IPS-20b (cell line): ENCODE measurements around the gene TSC22D4.
"Not testable (repeated sequence)": the region's sequence is repeated elsewhere in the genome, so short reads cannot be mapped to it uniquely, and the experiment has no call there.

Source experiments
- H3K27ac ChIP-seq: one replicate; pipeline ENCODE4 v1.5.1; 2013; ENCODE audit warnings: low read length
- H3K27me3 ChIP-seq: 2 replicates; pipeline ENCODE4 v1.6.1; 2013; ENCODE audit warnings: mild to moderate bottlenecking, low read length, inconsistent platforms; ENCODE audit not compliant: insufficient read depth
- H3K36me3 ChIP-seq: 2 replicates; pipeline ENCODE4 v1.6.1; 2013; ENCODE audit warnings: low read depth, mild to moderate bottlenecking, inconsistent platforms, low read length, moderate library complexity; ENCODE audit not compliant: insufficient read depth
- H3K4me1 ChIP-seq: 2 replicates; pipeline ENCODE4 v1.6.1; 2013; ENCODE audit warnings: mild to moderate bottlenecking, control low read depth, inconsistent platforms, low read length, moderate library complexity; ENCODE audit not compliant: insufficient read depth
- H3K4me3 ChIP-seq: 2 replicates; pipeline ENCODE4 v1.5.1; 2013; ENCODE audit warnings: mild to moderate bottlenecking, low read length, inconsistent platforms
- H3K9ac ChIP-seq: 2 replicates; pipeline ENCODE4 v1.6.1; 2013; ENCODE audit warnings: low read depth, mild to moderate bottlenecking, inconsistent platforms, low read length, moderate library complexity
- H3K9me3 ChIP-seq: 2 replicates; pipeline ENCODE4 v1.6.1; 2013; ENCODE audit warnings: mild to moderate bottlenecking, low read depth, low read length, inconsistent platforms; ENCODE audit not compliant: insufficient read depth

TSC22D4 gene

DNA sequence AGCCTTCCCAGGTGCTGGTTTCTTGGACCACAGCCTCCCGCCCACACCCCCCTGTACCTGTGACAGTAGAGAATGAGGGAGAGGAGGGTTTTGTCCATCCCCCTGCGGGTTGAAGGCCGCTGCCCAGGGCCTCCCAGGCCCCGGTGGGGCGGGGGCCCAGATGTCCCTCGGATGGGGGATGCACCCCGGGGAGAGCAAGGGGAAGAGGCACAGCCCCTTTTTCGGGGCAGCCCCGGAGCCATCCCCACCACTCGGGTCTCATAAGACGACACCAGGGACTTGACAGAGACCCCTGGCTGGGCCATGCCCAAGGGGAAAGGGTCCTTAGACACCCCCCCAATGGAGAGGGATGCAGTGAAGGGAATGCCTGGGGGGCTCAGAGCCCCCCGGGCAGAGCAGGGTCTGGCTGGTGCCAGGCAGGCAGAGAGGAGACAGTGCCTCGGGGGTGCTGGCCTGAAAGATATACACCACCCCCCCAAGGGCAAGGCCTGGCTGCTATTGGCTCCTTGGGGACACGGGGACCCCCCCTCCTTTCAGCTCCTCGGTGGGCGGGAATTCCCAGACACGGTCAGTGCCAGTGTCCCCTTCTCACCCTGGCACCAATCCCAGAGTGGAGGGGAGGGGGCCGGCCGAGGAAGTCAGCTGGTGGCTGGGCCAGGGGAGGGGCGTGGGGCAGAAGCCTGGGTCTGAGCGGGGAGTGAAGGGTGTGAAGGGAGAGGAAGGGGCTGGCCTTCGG lies 11.2 kb downstream of the TSC22D4 start:
- Histone ChIP-seq H3K36me3 (0 out of 2 replicates have a peak, but pooled peaks cover under 1% of the 10 kb centered on the region), H3K4me3 (no peak overlapping the region), H3K9me3 (no peaks in the 10 kb centered on the region), H3K27ac (no peak overlapping the region), H3K27me3 (no peaks in the 10 kb centered on the region), H3K4me1 (no peaks in the 10 kb centered on the region), H3K9ac (no peak overlapping the region)

DNA sequence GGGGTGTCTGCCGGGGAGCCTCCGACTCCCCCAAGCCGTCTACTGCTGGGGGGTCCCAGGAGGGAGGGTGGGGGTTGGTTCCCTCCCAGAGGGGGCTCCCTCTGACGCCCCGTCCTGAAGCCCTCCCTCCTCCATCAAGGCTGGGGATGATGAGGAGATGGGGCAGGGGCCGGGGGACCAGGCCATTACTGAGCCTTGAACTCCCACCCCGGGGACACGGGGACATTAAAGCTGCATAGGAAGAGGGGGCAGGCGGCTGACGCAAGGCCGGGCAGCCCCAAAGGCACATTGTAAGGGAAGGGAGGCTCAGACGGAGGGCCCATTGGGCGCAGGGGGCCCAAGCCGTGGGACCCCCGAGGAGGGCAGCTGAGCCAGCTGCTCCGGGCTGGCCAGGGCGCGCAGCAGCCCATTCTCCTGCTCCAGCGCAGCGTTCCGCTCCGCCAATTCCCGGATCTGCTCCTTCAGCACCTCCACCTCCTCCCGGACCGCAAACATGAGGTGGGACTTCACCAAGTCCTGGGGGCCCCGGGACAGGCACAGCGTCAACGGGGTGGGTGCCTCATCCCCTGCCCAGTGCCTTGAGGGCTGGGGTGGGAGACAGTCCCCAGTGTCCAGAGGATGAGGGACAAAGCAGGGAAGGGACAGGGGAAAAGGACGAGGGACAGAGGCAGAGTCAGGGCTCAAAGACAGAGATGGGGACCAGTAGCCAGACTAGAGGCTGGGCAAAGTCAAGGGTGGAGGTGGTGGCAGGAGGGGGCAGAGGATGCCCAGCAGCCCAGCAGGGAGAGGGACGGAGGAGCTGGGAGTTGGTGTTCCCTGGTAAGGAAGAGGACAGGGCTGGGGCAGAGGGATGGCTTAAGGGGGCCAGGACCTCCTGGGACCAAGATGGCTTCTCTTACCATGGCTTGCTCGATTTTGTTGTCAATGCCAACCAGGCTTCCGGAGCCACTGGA lies 12.1 kb downstream of the TSC22D4 start:
- Histone ChIP-seq H3K36me3 (no peaks in the 10 kb centered on the region), H3K27me3 (no peaks in the 10 kb centered on the region), H3K4me1 (no peaks in the 10 kb centered on the region), H3K27ac (no peak overlapping the region), H3K4me3 (no peak overlapping the region), H3K9ac (no peak overlapping the region), H3K9me3 (no peaks in the 10 kb centered on the region)

DNA sequence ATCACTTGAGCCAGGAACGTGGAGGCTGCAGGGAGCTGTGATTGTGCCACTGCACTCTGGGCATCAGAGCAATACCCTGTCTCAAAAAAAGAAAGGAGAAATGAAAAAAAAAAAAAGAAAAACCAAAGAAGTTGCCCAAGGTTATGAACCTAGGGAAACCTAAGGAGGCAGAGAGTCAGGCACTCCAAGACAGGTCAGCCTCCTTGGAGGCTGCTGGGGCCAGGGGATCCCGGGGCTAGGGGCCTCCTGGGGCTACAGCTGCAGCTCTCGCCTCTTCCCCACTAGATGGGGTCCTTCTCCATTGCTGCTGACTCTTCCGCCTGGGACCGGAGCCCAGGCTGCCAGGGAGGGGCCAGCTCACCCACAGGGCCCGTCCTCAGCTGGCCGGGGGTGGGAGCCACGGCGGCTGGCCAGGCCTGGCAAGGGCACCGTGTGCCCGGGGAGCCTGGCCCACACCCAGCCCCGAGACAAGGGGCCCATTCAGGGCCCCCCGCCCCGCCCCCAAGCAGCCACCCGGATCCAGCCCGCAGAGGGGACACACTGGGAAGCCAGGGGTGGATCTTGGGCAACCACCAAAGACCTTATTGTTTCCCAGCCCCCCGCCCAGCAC lies 13.2 kb downstream of the TSC22D4 start:
- no peaks in the 10 kb centered on the region for H3K4me1 ChIP-seq
- H3K36me3 ChIP-seq = no peaks in the 10 kb centered on the region
- no peaks in the 10 kb centered on the region for H3K9me3 ChIP-seq
- H3K4me3 ChIP-seq = peak overlapping the region; percentile 41; the same call in 1 of the 2 replicates
- H3K27me3 ChIP-seq = no peaks in the 10 kb centered on the region
- no peak overlapping the region for H3K27ac ChIP-seq
- no peak overlapping the region for H3K9ac ChIP-seq

DNA sequence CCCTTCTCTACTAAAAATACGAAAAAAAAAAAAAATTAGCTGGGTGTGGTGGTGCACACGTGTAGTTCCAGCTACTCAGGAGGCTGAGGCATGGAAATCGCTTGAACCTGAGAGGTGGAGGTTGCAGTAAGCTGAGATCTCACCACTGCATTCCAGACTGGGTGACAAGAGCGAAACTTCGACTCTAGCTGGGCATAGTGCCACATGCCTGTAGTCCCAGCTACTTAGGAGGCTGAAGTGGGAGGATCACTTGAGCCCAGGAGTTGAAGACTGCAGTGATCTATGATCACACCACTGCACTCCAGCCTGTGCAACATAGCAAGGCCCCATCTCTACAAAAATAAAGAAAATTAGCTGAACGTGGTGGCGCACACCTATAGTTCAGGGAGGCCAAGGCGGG lies 13.7 kb downstream of the TSC22D4 start:
- no peaks in the 10 kb centered on the region for H3K27me3 ChIP-seq
- H3K9me3 ChIP-seq = no peaks in the 10 kb centered on the region
- H3K4me1 ChIP-seq = no peaks in the 10 kb centered on the region
- H3K9ac ChIP-seq = no peak overlapping the region
- no peak overlapping the region for H3K4me3 ChIP-seq
- H3K36me3 ChIP-seq = no peaks in the 10 kb centered on the region
- no peak overlapping the region for H3K27ac ChIP-seq

DNA sequence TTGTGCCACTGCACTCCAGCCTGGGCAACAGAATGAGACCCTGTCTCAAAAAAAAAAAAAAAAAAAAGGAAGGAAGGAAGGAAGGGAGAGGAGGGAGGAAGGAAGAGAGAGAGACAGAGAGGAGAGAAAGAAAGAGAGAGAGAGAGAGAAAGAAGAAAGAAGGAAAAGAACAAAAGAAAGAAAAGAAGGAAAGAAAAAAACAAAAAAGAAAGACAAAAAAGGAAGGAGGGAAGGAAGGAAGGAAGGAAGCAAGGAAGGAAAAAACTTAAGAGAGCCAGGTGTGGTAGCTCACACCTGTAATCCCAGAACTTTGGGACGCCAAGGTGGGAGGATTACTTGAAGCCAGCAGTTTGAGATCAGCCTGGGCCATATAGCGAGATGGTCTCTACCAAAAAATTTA lies 14.2 kb downstream of the TSC22D4 start:
- Histone ChIP-seq H3K27ac (no peak overlapping the region), H3K4me1 (no peaks in the 10 kb centered on the region), H3K36me3 (no peaks in the 10 kb centered on the region)

DNA sequence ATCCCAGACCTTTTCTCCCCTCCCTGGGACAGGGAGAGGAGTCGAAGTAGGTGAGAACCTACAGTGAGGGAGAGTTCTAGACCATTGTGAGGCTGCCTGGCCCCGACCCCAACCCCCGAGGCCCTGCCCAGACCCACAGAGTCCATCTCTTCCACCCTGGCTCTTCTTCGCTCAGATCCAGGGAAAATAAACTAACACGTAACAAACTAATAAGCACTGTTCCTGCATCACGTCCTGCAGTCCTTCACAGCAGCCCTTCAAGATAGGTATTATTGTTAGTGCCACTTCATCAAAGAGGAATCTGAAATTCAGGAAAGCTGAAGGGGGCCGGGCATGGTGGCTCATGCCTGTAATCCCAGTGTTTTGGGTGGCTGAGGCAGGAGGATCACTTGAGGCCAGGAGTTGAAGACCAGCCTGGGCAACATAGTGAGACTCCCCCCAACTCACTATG lies 14.8 kb downstream of the TSC22D4 start, which contains the start of gene SPACDR:
TSS of gene SPACDR (minus strand) at position 51 of the 451 bp plus-strand sequence. CDS start 235 bp downstream, outside the sequence.
- H3K27me3 ChIP-seq = no peaks in the 10 kb centered on the region
- no peaks in the 10 kb centered on the region for H3K36me3 ChIP-seq
- no peak within 1 kb of the TSS for H3K4me3 ChIP-seq
- H3K4me1 ChIP-seq = no peaks in the 10 kb centered on the region
- H3K27ac ChIP-seq = no peak within 1 kb of the TSS
- H3K9me3 ChIP-seq = no peaks in the 10 kb centered on the region
- H3K9ac ChIP-seq = no peak within 1 kb of the TSS

More for the DNA sequence above, 14.2 kb downstream of the TSC22D4 start:
- Histone ChIP-seq H3K9me3 (no peaks in the 10 kb centered on the region), H3K27me3 (no peaks in the 10 kb centered on the region), H3K4me3 (no peak overlapping the region), H3K9ac (no peak overlapping the region)

DNA sequence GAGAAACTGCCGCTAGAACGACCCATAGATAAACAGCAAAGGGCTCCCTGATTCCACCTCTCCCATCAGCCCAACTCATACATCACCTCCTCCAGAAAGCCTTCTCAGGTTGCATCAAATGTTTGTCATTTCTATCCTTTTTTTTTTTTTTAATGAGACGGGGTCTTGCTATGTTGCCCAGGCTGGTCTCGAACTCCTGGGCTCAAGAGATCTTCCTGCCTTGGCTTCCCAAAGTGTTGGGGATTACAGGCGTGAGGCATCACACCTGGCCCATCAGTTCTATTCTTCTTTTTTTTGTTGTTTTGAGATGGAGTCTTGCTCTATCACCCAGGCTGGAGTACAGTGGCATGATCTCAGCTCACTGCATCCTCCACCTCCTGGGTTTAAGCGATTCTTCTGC lies 22.0 kb downstream of the TSC22D4 start:
- no peak overlapping the region for H3K27ac ChIP-seq
- no peaks in the 10 kb centered on the region for H3K27me3 ChIP-seq
- no peaks in the 10 kb centered on the region for H3K36me3 ChIP-seq
- H3K9me3 ChIP-seq = no peaks in the 10 kb centered on the region
- H3K9ac ChIP-seq = no peak overlapping the region
- no peak overlapping the region for H3K4me3 ChIP-seq
- H3K4me1 ChIP-seq = peaks cover 6% of the 10 kb centered on the region; the same call in 1 of the 2 replicates

DNA sequence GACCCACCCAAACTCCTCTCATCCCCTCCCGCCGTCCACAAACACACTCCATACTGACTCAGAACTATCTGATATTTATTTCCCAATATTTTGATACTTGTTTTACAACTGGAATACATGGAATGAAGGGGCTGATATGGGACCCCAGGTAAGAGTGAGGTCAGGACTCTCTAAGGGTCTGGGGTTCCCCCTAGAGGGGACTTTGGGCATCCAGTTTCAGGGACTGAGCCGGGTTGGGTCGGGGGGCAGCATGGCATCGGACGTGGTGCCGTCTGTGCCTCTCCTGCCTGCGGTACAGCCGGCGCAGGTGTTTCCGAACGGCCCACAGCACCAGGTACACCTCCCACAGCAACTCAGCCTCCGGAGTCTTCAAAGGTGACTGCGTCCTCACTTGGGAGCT lies 22.5 kb downstream of the TSC22D4 start:
- Histone ChIP-seq H3K27ac (no peak overlapping the region), H3K9me3 (no peaks in the 10 kb centered on the region), H3K9ac (peak overlapping the region; percentile 28; the same call in 1 of the 2 replicates), H3K4me1 (peaks cover 6% of the 10 kb centered on the region; the same call in 1 of the 2 replicates), H3K27me3 (no peaks in the 10 kb centered on the region), H3K4me3 (no peak overlapping the region), H3K36me3 (no peaks in the 10 kb centered on the region)

DNA sequence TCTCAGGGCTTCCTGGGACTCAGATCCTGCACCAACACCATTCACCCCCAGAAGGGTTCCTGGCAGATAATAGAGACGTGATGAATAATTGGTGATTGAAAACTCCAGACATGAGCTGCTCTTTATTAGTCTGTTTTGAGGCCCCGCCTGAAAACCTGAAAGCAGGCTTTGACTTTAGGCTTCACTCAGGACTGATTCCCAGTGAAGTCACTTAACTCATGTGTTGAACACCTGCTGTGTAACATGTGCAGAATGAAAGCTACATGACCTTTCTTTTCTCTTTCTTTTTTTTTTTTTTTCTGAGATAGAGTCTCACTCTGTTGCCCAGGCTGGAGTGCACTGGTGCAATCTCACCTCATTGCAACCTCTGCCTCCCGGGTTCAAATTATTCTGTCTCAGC lies 23.8 kb downstream of the TSC22D4 start:
- no peak overlapping the region for H3K27ac ChIP-seq
- H3K36me3 ChIP-seq = no peaks in the 10 kb centered on the region
- H3K9ac ChIP-seq = no peak overlapping the region
- H3K27me3 ChIP-seq = no peaks in the 10 kb centered on the region
- H3K4me3 ChIP-seq = no peak overlapping the region
- no peaks in the 10 kb centered on the region for H3K9me3 ChIP-seq
- peaks cover 6% of the 10 kb centered on the region; the same call in 1 of the 2 replicates for H3K4me1 ChIP-seq

DNA sequence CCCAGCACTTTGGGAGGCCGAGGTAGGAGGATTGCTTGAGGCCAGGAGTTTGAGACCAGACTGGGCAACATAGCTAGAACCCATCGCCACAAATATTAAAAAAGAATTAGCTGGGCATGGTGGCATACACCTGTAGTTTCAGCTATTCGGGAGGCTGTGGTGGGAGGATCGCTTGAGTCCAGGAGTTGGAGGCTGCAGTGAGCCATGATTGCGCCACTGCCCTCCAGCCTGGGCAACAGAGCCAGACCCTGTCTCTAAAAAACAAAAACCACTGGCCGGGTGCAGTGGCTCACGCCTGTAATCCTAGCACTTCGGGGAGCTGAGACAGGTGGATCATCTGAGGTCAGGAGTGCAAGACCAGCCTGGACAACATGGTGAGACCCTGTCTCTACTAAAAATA lies 25.2 kb downstream of the TSC22D4 start:
- H3K9ac ChIP-seq, H3K27me3 ChIP-seq, H3K4me1 ChIP-seq, H3K4me3 ChIP-seq, H3K9me3 ChIP-seq, H3K27ac ChIP-seq, H3K36me3 ChIP-seq: not testable (repeated sequence)

DNA sequence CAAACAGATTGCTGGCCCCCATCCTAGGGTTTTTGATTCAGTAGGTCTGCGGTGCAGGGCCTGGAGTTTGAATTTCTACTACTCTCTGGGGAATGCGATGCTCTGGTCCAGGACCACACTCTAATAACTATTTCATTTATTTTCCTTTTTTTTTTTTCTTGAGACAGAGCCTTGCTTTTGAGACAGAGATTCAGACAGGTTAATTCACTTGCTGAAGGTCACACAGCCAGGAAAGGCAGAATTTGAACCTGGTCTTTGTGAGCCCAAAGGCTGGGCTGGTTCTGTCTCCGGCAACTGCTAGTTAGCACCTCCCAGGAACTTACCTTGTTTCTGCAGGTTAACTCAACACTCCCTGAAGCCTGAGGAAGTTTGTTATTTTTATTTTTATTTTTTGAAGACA lies 26.5 kb downstream of the TSC22D4 start:
- no peaks in the 10 kb centered on the region for H3K36me3 ChIP-seq
- H3K27me3 ChIP-seq = no peaks in the 10 kb centered on the region
- peaks cover 6% of the 10 kb centered on the region; the same call in 1 of the 2 replicates for H3K4me1 ChIP-seq
- no peak overlapping the region for H3K4me3 ChIP-seq
- H3K9ac ChIP-seq = no peak overlapping the region
- H3K9me3 ChIP-seq = no peaks in the 10 kb centered on the region
- no peak overlapping the region for H3K27ac ChIP-seq
